HG03039 (cell line): Measurements from ENCODE around the gene SUGCT.

Source experiments
- ATAC-seq: cut with Tn5 transposase; IDR thresholded peaks from one replicate; pipeline ENCODE4 v1.9.1; 2021; ENCODE audit warnings: mild to moderate bottlenecking, moderate library complexity; ENCODE audit not compliant: unreplicated experiment

The SUGCT gene

DNA sequence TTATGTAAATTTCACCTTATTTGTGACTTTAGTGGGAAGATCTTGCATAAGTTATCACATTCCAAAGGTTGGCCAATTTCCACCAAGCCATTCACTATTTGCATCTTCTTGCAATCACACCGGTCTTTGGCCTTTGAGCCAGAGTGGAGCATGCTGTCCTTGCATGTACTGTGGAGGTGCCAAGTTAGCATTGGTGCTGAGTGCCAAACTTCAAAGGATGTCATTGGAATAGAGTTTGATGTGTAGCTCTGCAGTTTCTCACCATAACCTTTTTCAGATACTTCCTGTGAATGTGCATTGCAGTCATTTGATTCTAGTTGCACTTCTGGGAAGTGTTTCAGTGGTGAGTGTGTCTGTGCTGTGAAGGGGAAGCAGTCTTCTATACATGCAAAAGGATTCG is 620.6 kb downstream of the SUGCT start:
- no peak for ATAC-seq

DNA sequence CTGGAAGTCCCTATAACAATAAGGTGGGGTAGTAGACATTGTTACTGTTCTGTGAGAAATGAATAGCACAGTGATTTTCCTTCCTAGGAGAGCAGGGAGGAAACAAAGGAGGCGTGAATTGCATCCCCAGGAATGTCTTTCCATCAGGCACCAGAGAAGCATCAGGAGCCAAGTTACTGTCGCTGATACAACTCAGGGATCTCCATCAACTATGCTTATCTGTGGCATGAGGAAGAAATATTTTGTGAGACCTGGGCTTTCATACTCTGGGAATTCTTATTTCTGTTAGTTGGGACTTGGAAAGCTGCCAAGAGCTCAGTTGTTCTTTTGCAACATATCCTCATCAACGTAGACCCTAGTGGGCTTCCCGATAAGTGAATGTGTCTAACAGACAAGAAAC is 622.3 kb downstream of the SUGCT start:
- no peak for ATAC-seq

DNA sequence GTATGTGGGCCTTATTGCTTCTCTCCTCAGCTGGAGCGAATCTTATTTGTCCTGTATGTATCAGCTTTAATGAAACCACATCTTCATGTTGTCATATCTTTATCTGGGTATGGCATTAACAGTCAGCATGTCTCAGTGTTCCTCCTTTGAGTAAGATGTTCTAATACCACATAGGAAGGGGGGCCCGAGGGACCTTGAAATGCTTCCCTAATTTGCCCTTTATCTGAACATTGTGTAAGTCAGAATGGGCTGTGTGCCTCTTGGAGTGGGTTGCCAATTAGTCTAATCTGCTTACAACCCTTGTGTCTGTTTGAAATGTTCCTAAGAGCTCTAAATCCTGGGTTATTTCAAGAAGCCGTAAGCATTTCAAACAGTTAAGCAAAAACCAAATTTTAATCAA is 623.8 kb downstream of the SUGCT start:
- ATAC-seq: no peak

DNA sequence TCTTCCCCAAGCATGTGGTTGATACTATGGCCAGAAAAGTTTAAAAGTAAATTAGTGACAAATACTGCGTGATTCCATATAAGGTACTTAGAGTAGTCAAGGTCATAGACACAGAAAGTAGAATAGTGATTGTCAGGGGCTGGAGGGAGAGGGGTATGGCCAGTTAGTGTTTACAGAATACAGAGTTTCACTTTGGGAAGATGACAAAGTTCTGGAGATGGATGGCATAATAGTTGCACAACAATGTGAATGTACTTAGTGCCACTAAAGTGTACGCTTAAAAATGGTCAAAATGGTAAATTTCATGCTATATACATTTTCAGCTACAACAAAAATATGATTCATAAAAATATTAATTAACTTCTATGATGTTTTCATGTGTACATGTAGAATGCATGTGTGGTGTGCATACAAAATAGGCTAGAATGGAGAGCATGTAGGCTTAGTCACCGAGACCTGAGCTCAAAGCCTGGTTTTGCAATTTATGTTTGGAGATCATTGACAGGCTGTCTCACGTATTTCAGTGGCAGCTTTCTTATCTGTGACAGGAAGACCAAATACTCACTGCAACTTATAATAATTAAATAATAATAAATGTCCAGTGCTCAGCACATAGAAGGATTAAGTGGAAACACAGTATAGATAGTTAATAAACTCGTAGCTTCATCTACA is 625.6 kb downstream of the SUGCT start:
- no peak for ATAC-seq

DNA sequence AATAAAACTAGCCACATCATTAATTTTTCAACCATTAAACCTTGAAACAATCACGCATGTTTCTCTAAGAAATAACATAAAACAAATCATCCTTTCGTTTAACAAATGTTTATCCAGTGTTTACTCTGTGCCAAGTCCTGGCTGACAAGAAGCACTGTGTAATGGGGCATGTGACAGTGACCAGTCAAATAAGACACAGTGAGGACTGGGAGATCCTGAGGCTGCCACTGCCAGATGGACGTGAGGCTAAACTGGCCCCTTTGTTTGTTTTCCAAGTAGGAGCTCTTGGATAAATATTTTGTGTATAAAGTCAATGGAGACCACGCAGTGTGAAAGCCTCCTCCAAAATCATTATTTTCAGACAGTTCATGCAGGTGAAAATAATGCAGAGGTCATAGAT is 626.2 kb downstream of the SUGCT start:
- no peak for ATAC-seq

DNA sequence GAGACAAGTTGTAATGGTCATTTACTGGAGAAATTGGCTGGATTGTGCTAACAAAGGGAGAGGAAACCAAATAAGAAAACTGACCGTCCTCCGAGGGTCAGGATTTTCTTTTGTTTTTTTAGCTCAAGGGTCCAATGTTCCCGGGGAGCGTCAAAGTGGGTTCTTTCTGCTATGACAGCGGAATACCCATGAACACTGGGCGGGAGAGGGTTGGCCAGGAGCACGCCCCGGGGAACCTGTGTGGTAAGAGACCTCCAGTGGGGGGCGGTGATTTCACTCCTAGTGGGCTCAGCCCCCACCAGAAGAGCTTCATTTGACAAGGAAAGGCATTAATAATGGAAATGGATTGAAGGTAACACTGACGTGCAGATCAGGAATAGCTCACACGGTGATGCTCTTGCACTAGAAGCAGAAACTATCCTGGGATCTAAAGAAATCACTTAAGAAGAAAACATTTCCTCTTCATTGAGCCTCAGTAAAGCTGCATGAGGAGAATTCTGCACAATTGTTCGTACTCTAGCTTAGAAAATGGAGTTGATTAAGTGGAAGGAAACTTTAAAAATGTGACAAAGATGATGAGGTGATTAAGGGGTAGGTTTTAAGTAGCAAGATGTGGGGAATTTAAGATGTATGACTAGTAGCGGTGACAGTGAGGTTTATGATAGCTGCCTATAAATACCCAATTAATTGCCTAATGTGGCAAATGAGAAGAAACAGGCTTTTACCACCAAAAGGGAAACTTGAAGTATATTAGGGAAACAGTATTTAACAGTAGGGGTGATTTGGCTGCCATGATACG is 627.2 kb downstream of the SUGCT start:
- ATAC-seq: no peak

DNA sequence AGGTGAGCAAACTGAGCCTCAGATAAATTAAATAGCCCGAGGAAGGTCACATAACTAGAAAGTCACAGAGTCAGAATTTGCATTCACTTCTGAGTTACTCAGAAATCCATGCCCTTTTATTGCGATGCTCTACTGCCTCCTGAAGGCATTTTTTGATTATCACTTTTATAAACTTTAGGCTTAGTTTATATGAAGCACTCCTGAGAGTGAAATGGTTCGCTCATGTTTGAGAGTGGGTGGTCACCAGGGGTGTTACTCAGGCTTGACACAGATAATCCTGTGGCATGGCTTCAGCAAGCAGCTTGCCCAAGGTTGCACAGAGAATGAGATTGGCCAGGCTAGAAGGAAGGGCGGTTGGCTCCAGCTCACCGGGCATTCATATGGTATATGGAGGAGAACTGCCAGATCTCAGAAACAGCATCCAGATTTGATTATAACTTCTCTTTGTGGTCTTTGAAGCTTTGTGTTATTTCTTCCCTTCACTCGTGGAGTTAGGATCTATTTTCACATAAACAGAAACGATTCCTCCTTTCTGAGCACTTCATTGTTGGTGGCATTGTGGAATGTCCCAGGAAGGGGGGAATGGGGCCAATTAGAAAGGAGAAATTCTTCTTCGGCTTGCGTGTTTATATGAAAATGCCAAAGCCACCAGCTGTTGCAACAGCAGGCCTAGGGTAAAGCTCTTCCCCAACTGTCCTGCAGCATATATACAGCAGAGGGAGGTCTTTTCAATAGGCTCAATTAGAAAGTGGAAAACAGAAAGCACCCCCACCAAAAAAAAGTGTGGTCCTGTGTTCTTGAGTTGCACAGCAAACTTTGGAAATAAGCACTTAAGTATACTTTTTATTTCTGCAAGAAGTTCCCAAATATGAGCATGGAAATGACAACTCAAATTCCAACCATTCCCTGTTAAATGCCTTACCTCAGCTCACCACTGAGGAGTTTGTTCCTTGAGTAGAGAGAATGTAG is 628.8 kb downstream of the SUGCT start:
- no peak for ATAC-seq

DNA sequence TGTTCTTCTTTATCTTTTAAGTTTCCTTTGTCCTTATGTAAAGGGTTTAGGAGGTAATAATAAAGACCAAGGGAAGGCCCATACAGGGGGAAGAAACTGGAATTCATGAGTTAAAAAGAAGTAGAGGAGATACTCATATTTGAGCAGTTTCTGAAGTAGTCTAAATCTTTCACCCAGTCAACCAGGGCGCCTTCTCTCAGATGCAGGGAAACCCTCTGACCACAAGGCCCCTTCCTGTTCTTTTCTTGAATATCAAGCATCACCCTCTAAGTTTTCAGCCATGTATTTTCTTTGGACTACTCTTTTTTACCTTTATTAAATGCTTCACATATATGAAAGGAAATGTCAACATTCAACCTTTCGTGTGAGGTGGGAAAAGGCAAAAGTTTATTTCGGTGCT is 630.8 kb downstream of the SUGCT start:
- no peak for ATAC-seq

DNA sequence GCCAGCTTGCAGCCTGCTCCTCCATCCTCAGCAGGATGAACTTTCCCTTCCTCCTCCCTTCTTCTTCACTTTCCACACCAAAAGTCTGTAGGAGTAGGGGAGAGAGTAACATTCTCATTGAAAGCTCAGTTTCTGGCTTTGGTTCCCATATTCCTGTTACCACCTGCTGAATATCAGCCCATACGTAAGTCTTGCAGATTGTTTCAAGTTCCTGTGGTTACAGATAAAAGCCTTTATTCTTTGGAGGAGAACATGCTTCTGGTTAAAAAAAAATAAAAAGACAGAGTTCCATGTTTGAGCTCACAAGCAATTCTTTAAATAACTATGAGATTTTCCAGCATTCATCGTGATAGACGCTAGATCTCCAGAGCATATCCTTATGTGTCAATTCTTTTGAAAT is 637.3 kb downstream of the SUGCT start:
- ATAC-seq: no peak

DNA sequence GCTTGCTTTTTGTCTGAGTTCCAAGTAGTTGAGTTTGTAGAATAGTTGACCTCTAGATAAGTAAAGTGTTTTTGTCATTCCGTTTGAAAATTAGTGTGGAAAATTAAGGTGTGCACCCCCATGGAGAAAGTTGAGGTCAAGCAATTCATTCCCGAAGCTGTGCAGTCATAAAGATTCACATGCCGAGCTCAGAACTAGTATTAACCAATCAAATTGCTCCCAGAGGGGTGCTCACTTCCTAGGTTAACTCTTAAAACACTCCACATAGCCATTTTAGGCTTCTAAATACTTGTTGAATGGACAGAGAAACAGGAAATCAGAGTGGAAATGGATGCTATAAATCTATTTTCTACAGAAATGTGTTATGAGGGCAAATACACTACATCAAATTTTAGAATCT is 638.9 kb downstream of the SUGCT start:
- no peak for ATAC-seq

DNA sequence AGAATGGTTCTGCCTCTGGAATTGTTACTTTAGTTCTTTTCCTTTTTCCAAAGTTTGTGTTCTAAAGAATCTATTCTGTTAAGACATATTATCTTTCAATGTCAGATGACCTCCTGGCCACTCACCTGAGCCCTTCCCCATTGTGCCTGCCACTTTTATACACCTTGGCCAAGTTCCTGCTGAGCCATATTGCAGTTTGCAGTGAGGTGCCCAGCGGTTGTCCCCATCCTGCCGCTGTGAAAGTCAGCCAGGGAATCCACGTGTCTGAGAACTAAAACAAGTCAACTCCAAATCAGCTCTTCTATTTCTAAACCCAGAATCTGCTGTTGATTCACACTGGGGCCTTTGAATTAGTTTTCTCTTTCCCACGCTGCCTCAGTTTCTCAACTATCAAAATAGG is 641.1 kb downstream of the SUGCT start:
- ATAC-seq: no peak

DNA sequence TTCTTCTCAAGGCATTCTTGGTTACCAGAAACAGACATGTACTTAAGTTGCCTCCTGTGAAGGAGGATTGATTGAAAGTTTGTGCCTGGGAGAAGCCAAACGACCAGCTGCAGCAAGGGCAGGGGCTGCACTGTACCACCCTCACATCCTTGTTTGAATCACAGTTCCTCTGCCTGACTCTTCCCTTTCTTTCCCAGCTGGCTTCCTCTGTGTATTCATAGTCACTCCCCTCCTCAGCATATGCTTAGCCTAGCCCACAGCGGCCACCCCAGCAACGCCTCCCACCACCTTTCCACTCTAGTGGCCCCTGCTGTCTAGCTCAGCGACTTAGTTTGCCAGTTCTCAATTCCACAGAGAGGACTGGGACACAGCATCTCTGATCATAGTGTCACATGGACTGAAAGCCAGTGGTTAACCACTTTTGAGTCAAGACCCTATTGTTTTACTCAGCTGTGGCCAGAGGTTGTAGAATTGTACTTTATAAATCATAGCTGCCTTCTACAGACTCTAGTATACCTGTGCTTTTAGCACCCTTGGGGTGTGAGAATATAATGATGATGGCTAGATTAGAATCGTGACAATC is 643.0 kb downstream of the SUGCT start:
- no peak for ATAC-seq

DNA sequence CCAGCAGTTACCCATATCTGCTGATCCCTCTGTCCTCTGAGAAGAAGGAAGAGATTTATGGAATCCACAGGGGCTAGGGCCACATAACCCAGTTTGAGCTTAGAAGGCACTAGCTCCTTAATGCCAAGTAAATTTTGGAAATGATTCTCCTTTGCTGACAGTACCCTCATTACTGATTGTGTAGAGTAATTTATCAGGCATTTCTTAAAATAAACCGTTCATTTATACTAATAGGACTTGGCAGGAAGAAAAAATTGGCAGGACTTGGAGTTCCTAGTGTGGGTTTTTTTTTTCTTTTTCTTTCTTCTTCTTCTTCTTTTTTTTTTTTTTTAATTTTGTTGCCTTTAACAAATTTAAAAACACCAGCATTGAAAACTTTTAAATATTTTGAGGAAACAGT is 645.7 kb downstream of the SUGCT start:
- no peak for ATAC-seq

DNA sequence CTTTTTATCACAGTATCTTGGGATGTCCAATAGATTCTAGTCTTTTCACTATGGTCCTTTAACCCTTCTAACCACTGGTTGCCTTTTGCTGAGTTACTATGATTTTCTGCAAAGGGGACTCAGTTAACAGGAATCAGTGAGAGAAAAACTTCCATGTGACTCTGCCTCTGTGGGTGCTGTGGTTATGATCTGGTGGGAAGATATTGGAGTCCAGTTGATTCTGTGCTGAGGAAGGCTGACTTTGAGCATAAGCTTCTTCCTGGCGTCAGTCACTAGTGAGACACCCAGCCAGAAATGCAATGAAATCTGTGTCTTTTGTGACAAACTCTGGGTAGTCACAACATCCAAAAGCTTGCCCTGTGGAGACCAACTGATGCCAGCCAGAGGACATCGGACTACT is 648.0 kb downstream of the SUGCT start:
- ATAC-seq: no peak

DNA sequence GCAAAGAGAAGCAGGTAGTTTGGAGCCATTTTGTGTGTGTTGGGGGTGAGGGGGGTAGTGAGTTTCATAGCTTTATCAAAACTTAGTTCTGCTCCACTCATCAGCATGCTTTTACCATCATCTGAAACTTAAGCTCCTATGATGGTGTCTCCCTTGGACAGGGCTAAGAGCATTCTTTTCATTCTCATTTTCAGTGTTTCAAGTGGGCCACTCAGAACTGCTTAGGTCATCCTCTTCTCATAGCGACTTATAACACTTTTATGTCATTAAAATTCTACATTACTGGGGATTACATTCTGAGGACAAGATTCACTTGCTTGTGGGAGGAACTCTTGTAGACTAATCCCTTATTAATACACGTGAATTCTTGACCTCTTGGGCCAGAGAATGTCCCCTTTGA is 649.4 kb downstream of the SUGCT start:
- ATAC-seq: no peak

DNA sequence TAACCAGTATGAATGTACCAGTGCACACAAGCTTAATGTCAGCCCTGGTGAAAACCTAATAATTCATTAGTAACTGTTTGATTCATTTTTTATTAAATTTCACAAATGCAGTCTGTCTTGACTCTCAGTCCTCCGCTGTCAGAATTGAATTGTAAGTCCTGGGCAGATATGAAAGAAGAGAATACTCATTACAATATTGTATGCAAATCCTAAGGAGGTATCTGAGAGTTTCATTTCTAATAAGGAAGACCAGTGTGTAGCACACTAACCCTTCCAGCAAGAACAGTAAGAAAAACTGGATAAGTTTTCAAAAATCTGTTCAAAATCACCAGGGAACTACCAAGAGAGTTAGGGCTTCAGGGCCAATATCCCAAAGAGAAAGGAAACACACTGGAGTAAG is 652.1 kb downstream of the SUGCT start:
- ATAC-seq: no peak

DNA sequence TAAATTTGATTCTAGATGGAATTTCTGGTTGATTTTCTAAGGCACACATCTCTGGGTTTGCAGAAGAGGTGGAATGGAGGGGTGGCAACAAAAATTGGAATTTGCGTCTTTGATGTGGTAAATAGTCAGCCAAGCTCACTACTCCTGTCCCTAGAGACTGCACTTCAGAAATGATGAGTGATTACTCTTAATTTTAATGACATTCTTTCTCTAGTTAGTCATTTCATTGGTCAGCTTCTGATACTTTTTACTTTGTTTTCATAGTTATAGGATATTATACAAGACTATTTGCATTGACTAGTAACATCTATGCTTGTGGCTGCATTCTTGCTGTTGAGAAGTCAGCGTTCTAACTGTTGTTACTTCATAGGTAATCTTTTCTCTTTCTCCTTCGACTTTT is 658.3 kb downstream of the SUGCT start:
- no peak for ATAC-seq

DNA sequence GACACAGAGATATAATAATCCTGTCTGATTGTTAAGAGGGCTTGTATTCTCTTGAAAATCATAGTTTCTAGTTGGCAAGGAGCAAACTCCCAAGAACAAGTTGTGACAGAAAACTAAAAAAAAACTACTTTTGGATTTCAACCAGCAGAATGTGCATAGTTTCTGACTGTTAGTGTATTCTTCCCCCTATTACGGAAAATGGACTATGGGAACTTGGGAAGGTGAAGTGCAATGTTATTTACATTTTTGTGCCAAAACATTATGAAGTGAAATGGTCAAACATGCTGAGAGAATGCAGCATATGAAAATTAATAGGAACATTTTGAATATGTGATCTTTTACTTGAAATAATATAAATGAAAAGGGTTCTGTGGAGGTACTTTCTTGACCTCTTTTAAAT is 660.8 kb downstream of the SUGCT start:
- ATAC-seq: no peak

DNA sequence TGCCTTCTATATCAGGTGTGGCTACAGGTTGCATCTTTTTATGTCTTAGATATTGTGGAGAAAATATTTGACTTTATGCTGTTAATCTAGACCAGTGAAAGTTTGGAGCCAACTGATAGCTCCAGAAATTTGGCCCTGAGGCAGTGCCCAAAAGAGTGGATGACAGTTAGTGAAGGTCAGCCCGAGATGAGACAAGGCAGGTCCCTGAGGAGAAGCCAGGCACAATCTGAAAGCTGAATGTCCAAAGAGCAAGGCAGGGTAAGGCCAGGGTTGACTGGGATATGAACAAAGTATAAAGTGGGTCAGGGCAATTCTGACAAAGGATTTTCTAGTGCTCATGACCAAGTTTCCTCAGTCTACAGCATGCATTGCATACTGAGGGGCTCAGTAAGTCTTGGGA is 661.9 kb downstream of the SUGCT start:
- no peak for ATAC-seq

DNA sequence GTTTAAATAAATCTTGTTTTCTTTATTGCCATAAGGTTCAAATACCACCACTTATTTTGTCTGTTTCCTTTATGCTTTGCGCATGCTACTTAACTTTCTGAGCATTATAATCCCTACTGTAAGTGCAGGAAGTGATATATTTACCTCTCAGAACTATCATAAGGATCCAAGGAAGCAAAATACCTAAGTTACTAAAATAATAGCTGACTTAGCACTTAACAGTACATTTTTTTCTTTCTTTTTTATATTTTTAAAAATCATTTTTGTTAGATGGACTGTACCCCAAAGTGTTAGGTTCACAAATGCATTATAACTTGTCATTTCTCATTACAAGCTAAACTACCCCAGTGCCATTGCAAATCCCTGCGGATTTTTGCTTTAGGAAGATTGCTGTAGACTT is 663.8 kb downstream of the SUGCT start:
- no peak for ATAC-seq
